GM18498 (cell line): Measurements from ENCODE around the gene CNIH3.

Source experiments
- ATAC-seq: cut with Tn5 transposase; IDR thresholded peaks from one replicate; pipeline ENCODE4 v1.9.1; 2021; ENCODE audit warnings: mild to moderate bottlenecking, moderate library complexity; ENCODE audit not compliant: unreplicated experiment

Gene CNIH3

GRCh38 chr1:224613486-224613885, 2.6 kb upstream of the CNIH3 start:
- ATAC-seq: no peak

DNA sequence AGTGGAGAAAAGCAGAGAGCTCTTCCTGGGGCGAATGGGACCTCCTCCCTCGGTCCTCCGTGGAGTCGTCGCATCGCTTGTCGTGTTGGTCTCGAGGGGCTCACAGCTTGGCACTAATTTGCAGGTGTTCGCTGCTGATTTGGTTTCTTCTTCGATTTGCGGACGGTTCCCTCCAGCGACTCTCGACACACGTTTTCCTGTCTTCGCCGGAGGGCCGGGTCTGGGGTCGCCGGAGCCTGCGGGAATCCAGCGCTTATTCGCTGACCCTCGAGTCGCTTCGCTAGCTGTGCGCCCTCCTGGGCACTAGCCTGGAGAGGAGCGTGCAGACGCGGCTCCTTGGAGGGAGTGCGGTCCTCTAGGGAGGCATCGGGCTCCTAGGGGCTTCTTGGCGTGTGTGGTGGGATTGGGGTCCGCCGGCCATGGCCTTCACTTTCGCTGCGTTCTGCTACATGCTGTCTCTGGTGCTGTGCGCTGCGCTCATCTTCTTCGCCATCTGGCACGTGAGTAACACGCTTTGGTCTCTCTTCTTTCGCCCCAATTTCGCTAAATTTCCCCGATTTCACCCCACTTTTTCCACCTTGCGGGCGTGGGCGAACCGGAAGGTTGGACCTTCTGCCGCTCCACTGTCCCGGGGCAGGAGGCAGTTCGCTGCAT, 766 bp downstream of the CNIH3 start:
- no peak for ATAC-seq

- ATAC-seq: no peak
Measured at GRCh38 chr1:224617410-224618355, 1.6 kb downstream of the CNIH3 start.

DNA sequence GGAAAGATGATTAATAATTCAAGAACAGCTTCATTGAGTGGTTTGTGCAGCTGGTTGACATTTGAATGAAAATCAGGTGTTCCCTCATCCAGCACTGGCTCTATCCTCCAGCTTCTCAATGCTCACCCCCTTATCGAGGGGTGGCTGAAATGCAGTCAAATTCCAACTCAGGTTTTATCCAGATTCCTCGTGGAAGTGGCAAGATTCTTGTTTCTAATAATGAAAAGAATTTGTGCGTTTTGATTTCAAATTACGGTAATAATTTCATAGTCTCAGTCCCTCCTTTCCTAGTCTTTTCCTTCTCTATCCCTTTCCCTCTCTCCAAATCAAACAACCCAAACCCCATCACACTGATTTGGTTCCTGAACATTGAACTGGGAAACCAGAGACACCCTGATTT, 3.1 kb downstream of the CNIH3 start:
- no peak for ATAC-seq

GRCh38 chr1:224620105-224620504, 4.0 kb downstream of the CNIH3 start:
- no peak for ATAC-seq

GRCh38 chr1:224621813-224622682, 5.9 kb downstream of the CNIH3 start:
- no peak for ATAC-seq

DNA sequence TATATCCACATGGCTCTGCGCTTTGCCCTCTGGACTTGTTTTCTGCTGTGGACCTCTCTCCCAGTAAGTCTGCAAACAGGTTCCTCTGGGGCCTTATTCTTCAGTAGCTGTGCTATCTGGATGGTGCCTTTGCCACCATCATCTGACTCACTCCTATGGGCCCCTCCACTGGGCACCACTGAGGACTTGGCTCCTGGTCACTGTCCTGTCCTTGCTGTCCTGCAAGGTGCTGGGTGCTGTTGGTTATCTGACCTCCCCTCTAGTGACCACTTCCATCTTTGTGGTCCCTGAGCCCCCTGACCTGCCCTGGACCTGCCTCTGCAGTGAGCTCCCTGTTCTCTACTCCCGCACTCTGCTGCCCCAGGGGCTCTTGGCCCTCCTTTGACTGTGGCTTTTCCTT, 6.7 kb downstream of the CNIH3 start:
- no peak for ATAC-seq

DNA sequence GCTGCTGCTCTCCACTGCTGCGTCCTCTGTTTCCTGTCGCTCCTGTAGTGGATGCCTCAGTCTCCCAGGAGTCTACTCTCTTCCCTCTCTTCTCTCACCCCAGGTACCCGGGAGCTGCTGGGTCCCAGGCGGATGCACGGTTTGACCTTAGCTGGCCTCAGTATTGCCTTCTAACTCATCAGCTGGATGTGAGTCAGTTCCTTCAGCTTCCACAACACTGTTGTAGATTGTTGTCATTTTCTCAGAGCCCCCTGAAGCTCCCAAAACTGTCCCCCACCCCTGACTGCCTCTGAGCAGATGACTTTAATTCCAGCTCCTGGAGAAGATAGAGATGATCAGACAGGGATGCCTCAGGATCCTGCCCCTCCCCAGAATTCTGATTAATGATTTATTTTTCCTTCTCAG, 7.2 kb downstream of the CNIH3 start:
- ATAC-seq: no peak

DNA sequence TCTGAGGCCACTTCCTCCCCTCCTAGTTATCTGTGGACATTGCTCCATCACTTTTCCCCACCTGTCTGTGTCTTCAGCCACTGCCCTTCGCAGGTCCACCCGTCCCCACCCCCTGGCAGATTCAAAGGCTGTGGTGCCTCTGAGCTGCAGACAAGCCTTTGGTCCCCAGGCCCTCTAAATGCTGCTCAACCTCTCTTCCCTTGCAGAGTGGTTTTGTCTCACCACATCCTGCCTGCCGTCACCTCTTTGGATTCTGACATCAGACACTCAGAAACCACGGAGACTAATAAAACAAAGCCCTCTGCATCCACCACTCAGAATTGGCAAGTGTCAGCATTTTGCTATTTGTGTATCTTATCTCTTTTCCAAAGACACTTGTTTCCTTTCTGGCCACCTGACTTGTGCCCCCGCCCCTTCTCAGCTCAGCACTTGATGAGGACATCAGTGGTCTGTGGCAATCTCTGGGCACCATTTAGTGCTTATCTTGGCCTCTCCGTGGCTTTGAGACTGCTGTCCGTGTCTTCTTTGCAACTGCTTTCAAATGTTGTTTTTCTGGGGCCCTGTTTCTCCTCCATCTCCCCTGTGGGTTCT, 7.7 kb downstream of the CNIH3 start:
- ATAC-seq: peak; percentile 92

DNA sequence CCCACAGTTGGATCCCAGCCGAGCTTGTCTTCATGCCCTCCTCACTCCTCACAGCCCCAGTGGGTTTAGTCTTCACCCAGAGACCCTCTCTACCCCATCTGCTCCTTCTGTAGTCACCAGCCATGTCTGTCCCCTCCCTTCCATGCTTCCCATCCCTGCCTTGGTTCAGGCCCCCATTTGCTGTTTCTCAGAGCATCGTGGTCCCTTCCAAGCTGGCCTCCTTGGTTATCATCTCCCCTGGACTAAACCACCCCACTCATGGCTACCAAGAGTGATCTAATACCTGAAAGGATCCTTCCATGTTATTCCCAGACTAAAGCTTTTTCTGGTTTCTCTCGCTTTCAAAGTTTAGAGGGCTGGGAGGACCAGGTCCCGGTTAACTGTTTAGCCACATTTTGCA, 8.3 kb downstream of the CNIH3 start:
- no peak for ATAC-seq

DNA sequence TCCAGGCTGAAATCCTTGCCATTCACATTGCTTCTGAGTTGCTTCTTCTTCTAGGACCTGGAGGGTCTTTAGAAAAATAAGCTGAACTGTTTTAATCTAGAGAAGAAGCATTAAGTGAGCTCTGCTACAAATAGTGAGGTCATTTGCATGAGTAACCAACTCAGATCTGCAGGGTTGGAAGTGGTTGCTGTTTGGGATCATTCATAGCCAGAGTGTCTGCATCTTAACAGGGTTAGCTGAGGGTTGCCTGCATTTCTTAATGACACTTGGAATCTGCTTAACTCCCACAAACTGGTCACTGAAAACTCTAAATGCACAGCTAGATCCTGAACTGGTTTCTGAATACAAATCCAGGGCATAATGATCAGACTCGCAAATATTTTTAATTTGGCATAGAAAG, 9.9 kb downstream of the CNIH3 start:
- no peak for ATAC-seq

DNA sequence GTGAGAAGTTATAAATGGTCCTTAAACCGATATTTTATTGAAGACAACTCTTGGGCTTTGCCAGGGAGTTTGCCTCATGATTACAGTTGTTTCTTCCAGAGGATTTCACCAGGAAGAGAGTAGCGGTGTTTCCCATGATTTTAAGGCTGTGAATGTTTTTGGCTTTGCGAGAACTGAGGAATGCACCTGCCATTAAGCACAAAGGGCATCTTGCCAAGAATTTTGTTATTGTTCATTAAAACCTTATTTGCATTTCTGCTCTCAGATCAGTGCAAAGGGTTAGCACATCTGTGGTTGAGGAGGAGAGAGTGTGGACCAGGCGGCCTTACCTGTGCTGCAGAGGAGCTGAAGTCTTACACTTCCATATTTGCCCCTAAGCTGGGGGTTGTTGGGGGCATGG, 13.8 kb downstream of the CNIH3 start:
- no peak for ATAC-seq

- no peak for ATAC-seq
Measured at GRCh38 chr1:224631462-224632115, 15.5 kb downstream of the CNIH3 start.

DNA sequence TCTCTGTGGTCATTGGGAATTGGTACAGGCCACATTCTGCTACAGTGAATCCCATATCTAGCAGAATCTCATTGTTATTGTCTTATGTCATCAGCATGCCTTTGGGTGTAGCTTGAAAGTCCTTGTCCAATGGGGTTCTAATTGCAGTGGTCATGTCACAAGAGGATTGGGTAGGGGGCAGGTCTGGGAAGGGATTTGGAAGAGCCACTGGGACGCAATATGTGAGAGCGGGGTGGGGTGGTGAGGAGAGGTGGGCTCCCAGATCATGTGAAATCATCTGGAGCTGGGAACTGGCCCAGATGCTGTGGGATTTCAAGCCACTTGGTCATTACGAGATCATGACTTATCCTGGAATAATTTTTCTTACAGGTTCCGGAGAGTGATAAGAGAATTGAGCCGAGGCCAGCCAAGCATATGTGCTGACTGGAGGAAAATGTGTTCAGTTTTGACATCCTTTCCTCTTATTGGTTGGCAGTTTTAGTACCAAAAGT, 16.3 kb downstream of the CNIH3 start:
- ATAC-seq: no peak

- ATAC-seq: no peak
Measured at GRCh38 chr1:224632921-224633321, 16.8 kb downstream of the CNIH3 start.

GRCh38 chr1:224635356-224635755, 19.2 kb downstream of the CNIH3 start:
- ATAC-seq: no peak

DNA sequence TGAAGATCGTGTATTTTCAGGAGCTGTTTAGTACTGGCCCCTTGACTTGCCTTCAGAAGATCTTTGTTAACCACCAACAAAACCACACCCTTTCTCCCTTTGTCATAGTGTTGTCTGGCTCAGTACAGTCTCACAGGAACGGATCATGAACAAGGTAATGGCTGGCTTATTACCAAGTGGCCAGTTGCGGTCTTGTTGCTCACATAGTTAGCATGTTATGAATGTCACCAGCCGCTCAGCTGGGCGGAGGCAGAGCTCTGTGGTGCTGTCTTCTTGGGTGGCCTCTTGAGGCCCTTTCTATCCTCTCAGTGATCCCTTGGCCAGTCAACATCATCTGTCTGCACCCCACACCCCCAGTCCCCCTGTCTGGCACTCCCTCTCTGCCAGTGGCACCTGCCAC, 21.4 kb downstream of the CNIH3 start:
- no peak for ATAC-seq

DNA sequence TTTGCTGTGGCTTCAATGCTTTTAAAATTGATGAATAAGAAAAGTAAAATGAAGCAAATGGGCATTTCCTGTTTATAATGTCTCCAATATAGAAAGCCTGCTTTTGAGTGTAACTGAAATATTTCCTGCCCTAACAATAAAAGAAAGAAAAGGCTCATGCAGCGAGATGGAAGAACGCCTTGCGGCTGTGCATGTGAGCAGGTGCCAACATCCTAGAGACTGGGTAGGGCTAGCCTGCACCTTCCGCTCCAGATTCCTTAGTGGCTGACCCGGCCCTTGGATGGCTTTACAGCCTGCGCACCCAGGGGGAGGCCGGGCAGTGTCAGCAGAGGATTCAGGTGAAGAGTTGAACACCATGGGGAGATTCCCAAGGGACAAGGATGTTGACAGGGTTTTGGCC, 21.8 kb downstream of the CNIH3 start:
- no peak for ATAC-seq

DNA sequence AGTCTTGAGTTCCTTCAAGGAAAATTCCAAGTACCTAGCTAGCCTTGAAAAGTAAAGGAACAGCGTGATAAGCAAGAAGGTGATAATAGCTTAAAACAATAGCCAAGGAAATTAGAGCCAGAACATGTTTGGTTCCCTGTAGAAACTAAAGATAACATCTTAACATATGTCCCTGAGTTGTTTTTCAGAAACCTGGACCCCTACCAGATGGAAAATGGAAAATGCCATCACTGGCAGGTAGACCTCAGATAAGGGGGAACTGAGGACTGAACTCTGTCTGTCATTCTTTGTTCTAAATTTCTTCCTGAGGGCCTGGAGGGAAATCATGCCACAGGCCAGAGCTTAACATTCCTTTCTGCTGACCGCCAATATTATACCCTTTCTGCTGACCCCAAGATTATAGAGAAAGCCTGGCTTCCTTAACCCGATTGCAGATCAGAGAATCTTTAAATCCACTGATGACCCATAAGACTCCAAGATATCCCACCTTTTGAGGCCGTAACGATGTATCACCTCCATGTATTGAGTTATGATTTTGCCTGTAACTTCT, 23.4 kb downstream of the CNIH3 start:
- no peak for ATAC-seq

- ATAC-seq: no peak
Measured at GRCh38 chr1:224640018-224640417, 23.9 kb downstream of the CNIH3 start.
